Effector CD4-positive, alpha-beta T cell (primary cell): ENCODE results near the gene HMGB3.
"Not testable (repeated sequence)": the region's sequence is repeated elsewhere in the genome, so short reads cannot be mapped to it uniquely, and the experiment has no call there.

Experiments
- DNase-seq: peaks from one replicate; pipeline ENCODE4 v3.0.0-alpha.2; 2020

Gene HMGB3

DNA sequence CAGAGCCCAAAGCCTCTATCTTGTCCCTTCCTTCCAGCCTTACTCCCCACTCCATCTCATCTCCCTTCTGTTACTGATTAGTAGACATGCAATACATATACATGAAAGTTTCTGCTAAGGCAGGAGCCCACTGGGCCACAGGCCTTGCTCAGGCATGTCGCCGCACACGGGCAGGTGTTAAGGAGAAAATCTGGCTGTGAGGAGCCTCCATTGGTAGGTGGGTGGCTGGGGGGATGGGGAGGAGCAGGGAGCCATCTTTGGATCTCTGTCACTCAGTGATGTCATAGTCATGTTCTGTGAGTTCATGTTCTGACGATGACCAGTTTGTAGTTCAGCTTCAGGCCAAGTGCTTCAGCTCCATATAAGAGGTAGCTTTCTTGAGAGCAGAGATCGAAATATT, 2.9 kb upstream of the HMGB3 start:
- DNase-seq: no peak

DNA sequence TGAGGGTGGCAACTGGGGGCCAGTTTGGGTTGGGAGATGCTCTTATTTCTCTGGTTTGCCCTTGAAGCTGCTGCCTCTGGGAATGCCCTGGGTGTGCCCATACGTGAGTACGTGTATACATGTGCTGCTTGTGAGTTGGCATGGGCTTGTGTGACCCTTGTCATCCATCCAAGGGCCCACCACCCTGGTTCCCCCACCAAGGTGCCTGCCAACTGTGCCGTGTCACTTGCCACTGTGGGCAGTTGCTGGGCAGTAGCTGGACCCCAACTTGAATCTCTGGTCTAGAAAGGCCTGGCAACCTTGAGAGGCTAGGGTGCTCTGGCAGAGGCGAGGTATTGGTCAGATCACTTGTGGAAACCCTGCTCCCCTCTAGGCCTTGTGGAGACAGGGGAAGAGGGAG, 2.4 kb upstream of the HMGB3 start:
- no peak for DNase-seq

DNA sequence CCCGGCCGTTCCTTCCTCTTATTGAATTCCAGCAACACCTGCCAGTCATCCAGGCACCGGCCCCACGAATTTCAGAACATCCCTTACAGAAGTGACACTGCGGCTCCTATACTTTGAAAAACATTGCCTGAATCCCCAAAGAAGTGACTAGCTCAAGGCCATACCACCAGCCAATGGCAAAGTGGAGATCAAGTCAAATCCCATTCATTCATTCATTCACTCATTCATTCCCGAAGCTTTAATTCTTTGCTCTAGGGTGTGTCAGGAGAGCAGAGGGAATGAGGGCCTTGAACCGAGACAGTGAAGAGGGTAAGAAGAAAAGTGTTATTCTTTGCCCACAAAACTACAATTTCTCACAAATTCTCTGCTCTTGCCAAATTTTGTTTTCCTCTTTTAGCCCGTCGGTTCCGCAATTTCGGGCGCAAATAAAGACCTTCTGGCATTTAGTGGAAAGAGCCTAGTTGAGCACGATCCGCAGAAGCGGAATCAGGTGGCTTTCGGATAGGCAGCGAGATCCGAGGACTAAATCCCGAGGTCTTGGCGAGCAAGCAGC, 824 bp upstream of the HMGB3 start:
- DNase-seq: no peak

DNA sequence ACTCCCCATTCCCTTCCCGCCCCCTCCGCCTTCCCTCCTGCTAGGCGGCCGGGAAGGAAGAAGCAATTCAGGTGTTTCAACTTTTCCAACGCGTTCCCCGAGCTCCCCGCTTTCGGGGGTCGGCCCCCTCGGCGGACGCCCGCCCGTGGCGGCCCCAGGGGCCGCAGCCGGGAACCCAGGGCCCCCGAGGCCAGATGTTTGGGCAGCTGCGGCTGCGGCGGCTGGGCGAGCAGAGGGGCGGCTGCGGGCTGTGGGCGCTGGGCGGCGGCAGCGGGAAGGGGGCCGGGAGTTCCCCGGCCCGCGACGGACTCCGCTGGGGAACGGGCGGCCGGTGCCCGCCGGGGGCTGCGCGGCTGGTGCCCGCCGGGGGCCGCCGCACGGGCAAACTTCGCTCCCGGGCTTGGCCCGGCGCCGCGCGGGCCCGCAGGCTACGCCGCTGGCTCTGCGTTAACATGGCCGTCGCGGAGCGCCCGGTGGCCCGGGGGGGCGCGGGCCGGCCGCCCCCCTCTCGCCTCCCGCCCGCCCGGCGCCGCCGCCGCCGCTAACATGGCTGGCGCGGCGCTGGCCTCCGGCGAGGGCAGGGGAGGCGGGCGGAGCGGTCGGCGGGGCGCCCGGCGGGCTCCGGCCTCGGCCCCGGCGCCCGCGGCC, 510 bp downstream of the HMGB3 start:
- DNase-seq: no peak

DNA sequence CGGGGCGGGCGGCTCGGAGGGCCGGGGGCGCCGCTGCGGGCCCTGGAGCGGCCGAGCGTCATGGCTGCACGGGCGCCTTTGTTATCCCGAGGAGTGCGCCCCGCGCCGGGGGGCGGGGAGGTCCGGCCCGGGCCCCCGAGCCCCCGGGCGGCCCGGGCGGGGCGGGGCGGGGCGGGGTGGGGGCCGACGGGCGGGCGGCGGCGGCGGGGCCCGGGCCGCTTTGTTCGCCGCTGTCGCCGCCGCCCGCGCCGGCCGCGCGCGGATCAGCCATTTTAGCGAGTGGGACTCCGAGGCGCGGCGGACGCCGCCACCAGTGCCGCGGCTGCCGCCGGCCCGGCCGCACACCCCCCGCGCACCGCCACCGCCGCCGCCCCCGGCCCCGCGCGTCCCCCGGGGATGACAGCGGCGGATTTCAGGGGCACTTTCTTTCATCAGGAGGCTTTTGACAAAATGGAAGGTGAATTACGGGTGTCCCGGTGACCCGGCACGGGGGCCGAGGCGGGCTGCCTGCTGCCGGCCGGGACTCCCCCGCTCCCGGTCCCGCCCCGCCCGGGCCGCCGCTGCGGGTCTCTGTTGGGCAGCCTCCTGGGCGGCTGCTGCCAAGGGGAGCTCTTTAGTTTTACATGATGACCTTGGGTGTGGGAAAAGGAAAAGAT, 1.2 kb downstream of the HMGB3 start:
- no peak for DNase-seq

DNA sequence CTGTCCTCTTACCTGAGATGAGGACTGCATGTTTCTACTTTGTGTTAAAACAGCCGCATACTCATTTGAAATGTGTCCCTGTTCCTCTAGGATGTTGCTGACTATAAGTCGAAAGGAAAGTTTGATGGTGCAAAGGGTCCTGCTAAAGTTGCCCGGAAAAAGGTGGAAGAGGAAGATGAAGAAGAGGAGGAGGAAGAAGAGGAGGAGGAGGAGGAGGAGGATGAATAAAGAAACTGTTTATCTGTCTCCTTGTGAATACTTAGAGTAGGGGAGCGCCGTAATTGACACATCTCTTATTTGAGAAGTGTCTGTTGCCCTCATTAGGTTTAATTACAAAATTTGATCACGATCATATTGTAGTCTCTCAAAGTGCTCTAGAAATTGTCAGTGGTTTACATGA, 4.6 kb downstream of the HMGB3 start:
- not testable (repeated sequence) for DNase-seq

DNA sequence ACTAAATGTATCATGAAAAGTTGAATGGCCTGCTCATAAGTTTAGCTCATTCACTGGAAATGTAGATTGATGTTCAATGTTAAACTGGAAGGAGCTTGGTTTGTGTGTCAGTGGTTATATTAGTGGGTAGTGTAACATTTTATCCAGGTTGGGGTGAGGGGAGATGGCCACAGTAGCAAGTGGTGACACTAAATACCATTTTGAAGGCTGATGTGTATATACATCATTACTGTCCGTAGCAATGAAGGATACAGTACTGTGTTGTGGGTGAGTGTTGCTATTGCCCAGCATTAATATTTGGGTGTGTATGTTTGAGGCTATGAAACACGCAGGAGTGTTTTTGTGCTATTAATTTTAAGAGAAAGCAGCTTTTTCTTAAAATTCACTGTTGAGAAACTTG, 6.3 kb downstream of the HMGB3 start:
- no peak for DNase-seq

DNA sequence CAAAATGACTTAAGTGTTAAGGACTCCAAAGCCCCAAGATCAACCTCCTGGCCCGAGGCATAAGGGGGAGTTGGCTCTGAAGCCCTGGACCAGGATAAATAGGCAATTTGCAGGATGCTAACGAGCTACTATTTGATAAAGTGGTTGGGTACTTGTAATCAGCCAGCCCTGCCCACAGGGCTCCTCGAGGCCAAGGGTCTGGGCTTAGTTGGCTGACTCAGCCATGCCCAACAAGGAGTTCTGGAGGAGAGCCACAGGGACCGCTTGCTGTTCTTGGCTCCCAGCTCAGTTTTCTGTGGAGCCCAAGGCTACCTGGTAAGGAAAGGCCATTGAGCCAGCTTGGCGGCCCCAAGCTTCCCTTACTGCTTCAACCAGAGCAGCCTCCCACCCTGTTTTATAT, 7.8 kb downstream of the HMGB3 start:
- no peak for DNase-seq

DNA sequence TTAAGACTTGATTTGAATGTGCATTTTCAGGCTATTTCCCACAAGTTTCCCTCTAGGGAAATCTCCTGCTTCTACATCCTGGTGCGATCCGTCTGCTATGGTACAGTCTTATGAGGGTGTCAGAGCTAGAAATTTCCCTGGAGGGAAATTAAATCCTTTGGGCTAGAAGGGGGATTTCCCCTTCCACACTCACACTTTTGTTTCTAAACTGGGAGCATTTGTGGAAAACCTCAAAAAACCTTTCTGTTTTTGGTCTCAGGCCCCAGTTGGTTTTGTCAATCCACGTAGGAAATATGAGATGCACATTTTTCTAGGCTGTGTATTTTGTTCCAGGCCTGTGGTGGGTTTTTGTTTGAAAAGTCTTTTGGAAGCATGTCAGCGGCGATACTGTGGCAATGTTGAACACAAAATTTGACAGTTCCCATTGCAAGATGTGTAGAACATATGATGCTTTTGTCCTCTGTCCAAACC, 17.8 kb downstream of the HMGB3 start:
- no peak for DNase-seq

DNA sequence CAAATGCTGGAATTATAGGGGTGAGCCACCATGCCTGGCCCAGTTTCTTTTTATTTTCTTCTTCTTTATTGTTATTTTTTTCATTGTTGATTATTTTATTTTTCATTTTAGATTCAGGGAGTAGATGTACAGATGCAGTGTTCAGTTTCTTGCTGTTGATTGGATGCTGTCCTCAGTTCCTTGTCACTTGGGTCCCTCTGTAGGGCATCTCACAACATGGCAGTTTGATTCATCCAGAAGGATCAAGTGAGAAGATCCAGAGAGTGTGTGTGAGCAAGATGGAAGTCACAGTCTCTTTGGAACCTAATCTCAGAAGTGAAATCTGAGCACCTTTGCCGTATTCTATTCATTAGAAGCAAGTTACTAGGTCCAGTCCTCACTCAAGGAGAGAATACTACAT, 20.9 kb downstream of the HMGB3 start:
- no peak for DNase-seq

DNA sequence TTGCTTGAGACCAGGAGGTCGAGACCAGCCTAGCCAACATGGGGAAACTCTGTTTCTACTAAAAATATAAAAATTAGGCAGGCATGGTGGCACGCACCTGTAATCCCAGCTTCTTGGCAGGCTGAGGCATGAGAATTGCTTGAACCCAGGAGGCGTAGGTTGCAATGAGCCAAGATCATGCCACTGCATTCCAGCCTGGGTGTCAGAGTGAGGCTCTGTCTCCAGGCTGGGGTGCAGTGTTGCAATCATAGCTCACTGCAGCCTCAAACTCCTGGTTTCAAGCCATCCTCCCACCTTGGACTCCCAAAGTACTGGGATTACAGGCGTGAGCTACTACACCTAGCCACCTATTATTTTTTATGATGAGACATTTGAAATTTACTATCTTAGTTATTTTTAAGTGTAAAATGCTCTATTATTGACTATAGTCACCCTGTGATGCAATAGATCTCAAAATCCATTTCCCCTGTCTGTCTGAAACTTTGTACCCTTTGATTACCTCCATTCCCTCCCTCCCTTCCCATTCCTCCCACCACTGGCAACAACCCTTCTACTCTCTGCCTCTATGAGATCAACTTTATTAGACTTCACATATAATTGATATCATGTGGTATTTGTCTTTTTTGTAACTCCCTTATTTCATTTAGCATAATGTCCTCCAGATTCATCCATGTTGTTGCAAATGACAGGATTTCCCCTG, 23.4 kb downstream of the HMGB3 start:
- DNase-seq: no peak

DNA sequence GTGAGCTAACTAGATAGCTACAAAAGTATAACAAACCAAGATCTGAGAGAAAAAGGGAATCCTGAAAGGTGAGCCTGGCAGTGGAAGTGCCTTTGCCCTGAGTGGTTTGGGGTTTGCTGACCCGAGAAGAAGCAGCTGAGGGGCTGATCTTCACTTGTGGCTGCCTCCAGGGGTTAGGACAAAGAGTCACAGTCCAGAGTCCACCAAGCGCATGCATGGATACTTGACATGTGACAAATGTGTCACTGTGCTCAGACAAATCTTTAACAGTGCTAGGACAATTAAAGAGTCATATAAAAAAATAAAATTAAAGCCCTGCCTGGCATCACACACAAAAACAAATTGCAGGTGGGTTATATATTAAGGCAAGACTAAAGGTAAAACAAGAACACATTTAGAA, 26.4 kb downstream of the HMGB3 start:
- DNase-seq: no peak

DNA sequence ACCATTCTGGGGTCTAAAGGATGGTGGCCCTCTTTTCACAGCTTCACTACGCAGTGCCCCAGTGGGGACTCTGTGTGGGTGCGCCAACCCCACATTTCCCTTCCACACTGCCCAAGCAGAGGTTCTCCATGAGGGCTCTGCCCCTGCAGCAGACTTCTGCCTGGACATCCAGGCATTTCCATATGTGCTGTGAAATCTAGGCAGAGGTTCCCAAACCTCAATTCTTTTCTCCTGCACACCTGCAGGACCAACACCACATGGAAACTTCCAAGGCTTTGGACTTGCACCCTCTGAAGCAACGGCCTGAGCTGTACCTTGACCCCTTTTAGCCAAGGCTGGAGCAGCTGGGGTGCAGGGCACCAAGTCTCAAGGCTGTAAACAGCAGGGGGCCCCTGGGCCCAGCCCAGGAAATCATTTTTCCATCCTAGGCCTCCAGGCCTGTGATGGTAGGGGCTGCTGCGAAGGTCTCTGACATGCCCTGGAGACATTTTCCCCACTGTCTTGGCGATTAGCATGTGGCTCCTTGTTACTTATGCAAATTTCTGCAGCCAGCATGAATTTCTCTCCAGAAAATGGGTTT, 30.1 kb downstream of the HMGB3 start:
- no peak for DNase-seq

DNA sequence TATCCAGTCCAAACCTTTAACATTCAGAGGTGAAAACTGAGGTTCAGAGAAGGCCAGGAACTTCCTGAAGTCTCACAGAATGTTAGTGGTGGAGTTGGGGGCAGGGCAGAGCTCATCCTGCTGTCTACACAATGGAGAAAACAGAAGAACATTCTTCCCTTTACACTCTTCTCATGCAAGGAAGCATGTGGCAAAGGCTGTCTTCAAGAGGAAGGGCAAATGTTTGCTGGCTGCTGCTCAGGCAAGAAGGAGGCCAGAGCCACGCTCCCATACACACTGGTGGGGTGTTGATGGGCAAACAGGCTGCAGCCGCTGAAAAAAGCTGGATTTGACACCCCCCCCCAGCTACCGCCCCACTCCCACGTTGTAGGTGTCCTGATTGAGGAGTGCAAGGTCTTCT, 32.5 kb downstream of the HMGB3 start:
- DNase-seq: no peak

DNA sequence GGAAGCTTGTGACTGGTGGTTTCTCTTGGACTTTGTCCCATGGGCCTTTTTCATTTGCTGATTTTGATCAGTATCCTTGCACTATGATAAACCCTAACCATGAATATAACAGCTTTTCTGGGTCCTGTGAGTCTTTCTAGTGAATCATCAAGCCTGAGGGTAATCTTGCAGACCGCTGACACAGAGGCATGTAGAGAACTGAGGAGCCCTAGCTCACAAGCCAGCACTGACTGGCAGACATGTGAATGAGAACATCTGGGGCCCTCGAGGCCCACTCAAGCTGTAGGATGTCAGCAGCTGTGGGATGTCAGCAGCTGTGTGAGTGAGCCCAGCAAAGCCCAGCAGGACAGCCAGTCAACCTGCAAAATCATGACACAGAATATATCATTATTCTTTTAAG, 36.7 kb downstream of the HMGB3 start:
- DNase-seq: no peak

DNA sequence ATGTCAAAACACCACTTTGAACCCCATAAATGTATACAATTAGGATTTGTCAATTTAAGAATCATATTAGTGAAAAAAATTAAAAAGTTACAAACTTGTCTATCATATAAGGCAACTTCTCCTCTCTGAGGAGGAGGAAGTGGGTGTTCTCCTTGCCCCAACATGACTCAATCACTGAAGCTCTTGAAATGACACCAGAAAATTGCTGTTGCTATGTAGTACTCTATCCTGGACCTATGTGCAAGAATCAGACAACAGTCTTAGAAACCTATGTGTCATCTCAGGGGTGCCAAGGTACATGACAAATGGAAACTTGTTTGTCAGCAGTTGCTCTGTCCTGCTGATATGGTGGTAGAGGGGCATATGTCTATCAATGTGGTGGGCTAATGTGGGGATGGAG, 47.7 kb downstream of the HMGB3 start:
- DNase-seq: no peak

DNA sequence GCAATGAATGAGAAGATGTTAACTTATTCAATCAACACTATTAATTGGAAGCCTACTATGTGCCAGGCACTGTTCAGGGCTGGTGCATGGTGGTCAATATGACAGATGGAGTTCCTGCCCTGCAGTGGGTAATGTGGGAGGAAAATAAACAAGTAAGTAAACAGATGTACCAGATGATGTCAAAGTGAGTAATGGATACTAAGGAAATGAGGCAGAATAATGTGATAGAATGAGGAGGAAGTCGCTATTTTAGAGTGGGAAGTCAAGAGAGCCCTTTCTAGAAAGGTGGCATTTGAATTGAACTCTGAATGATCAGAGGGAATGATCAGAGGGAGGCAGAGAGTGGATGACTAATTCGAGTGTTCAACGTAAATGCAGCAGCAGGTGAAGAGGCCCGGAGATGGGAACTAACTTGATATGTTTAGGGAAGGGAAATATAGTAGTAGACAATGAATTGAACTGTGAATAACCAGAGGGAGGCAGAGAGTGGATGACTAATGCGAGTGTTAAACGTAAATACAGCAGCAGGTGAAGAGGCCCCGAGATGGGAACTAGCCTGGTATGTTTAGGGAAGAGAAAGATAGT, 48.3 kb downstream of the HMGB3 start:
- DNase-seq: no peak

DNA sequence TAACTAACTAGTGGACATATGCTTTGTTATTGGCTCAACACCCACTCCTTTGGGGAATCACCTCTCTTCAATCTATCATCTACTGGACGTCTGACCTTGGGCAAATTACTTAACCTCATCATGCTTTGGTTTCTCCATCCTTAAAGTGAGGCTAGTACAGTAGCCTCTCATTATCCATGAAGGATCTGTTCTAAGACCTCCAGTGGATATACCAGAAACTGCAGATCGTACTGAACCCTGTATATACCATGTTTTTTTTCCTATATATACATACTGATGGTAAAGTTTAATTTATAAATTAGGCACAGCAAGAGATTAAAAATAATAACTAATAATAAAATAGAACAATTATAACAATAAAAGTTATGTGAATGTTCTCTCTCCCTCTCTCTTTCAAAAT, 56.2 kb downstream of the HMGB3 start:
- no peak for DNase-seq
